PC-3 (cell line): ENCODE measurements around the gene JAZF1.

Experiments used
- CTCF ChIP-seq: fragments of 300-600 bp; sonication (generic); conservative IDR thresholded peaks from 2 replicates; pipeline ENCODE4 v1.5.1; 2017; ENCODE audit warnings: antibody characterized with exemption, low read depth, mild to moderate bottlenecking, low read length
- EZH2 ChIP-seq: fragments of 300-600 bp; sonication (generic); IDR thresholded peaks from one replicate; pipeline ENCODE4 v1.6.1; 2017; ENCODE audit warnings: antibody characterized with exemption, mild to moderate bottlenecking, low read length; ENCODE audit not compliant: unreplicated experiment
- EZH2phosphoT487 ChIP-seq: fragments of 300-600 bp; sonication (generic); IDR thresholded peaks from 2 replicates; pipeline ENCODE4 v1.6.1; 2018; ENCODE audit warnings: mild to moderate bottlenecking, antibody characterized with exemption, low read length, borderline replicate concordance

- TF ChIP-seq CTCF: no peak
- TF ChIP-seq EZH2phosphoT487: no peak
- TF ChIP-seq EZH2: no peak
Measured at GRCh38 chr7:28008911-28009310, 171.7 kb downstream of the JAZF1 start.
